GM13977 (cell line): ENCODE data around the gene GIPC2.
"Not testable (repeated sequence)": the region's sequence is repeated elsewhere in the genome, so short reads cannot be mapped to it uniquely, and the experiment has no call there.

ENCODE experiments used
- DNase-seq: peaks from one replicate; pipeline ENCODE4 v3.0.0; 2012; ENCODE audit warnings: low spot score
- in situ Hi-C: fragments of 300-500 bp; cut with MboI; formaldehyde crosslinking; loops from one replicate; pipeline ENCODE4 v1.12.0; 2022; ENCODE audit warnings: low sequenced_read_pairs, low pct_unique_long_range_greater_than_20kb, mixed read lengths, inconsistent platforms; ENCODE audit not compliant: unreplicated experiment
- TF ChIP-seq, protein P1 (sequence below): IDR thresholded peaks from 2 replicates; pipeline ENCODE4 v1.5.1; 2012; ENCODE audit warnings: mild to moderate bottlenecking, control low read depth; ENCODE audit not compliant: insufficient read depth; ENCODE audit errors: extremely low read depth, missing control alignments

Gene GIPC2

DNA sequence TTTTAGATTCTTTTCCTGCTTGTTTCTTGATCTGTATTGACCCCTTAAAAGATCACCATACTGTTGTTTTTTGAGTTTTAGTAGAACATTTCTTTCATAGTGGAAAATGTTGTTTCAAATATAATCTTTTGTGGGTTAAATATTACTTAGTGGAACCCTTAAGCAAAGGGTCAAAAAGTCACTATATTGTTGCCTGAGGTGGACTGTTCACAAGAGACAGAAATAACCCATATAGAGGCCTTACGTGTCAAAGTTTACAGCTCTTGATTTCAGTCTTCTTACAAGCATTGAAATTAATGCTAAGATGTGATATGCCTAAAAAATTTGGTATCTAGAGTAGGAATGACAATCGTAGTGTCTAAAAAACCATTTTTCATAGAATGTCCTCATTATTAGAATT is 34.7 kb upstream of the GIPC2 start:
- no peak for DNase-seq
- TF ChIP-seq, protein P1, sequence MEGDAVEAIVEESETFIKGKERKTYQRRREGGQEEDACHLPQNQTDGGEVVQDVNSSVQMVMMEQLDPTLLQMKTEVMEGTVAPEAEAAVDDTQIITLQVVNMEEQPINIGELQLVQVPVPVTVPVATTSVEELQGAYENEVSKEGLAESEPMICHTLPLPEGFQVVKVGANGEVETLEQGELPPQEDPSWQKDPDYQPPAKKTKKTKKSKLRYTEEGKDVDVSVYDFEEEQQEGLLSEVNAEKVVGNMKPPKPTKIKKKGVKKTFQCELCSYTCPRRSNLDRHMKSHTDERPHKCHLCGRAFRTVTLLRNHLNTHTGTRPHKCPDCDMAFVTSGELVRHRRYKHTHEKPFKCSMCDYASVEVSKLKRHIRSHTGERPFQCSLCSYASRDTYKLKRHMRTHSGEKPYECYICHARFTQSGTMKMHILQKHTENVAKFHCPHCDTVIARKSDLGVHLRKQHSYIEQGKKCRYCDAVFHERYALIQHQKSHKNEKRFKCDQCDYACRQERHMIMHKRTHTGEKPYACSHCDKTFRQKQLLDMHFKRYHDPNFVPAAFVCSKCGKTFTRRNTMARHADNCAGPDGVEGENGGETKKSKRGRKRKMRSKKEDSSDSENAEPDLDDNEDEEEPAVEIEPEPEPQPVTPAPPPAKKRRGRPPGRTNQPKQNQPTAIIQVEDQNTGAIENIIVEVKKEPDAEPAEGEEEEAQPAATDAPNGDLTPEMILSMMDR = no peak
- in situ Hi-C loops = no loop called here

DNA sequence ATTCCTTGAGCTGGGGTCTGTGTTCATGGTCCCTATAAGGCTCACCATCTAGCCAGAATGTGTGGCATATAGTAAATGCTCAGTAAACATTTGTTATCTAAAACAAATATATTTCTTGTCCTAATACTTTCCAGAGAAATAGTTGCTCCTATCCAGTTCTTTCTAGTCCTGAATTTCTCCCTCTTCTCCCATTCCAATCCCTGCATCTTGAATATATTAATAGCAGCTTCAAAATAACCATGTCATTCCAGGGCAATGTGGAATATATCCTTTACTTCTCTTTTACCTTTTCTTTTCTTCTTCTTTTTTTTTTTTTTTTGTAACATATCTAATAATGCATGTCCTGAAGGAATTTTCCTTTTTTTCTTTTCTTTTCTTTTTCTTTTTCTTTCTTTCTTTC is 30.6 kb upstream of the GIPC2 start:
- in situ Hi-C loops = no loop called here
- DNase-seq = no peak
- TF ChIP-seq, protein P1 = no peak

DNA sequence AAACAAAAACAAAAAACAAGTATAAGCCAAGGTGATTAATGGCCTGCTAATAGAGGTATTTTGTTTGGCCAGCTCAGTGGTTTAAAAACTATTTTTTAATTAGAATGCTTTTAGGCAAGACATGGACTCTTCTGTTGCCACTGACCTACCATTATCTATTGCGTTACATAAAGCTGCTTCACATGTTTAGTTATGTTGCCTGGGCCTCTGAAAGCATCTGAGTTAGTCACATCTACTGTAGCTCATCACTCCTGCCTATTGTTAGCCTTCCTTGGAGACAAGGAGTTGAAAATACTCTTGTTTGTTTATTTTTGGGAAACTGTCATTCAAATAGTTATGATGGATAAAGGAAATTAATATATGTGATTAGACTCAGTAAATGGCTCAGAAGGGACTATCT is 26.7 kb upstream of the GIPC2 start:
- TF ChIP-seq, protein P1 = no peak
- DNase-seq = no peak
- in situ Hi-C loops = no loop called here

DNA sequence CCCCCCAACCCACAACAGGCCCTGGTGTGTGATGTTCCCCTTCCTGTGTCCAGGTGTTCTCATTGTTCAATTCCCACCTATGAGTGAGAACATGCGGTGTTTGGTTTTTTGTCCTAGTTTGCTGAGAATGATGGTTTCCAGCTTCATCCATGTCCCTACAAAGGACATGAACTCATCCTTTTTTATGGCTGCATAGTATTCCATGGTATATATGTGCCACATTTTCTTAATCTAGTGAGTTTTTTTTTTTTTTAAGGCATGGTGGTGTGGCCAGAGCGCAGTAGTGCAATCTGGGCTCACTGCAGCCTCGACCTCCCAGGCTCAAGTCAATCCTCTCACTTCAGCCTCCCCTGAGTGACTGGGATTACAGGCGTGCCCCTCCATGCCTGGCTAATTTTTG is 24.6 kb upstream of the GIPC2 start:
- in situ Hi-C loops, DNase-seq: not testable (repeated sequence)

DNA sequence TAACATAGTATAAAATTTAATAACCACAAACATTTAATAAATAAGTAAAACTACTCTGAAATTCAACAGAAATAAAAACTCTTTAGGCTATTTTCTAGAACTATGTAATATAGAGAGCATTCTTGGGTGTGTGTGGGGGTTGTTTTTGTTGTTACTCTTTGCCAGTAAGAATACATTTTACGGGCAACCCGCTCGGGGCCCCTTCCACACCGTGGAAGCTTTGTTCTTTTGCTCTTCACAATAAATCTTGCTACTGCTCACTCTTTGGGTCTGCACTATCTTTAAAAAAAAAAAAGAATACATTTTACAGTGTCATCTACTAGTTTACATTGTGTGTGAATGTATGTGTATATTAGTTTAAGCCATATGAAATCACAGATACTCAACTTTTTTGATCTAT is 16.0 kb upstream of the GIPC2 start:
- TF ChIP-seq, protein P1 = no peak
- no peak for DNase-seq
- in situ Hi-C loops = no loop called here

DNA sequence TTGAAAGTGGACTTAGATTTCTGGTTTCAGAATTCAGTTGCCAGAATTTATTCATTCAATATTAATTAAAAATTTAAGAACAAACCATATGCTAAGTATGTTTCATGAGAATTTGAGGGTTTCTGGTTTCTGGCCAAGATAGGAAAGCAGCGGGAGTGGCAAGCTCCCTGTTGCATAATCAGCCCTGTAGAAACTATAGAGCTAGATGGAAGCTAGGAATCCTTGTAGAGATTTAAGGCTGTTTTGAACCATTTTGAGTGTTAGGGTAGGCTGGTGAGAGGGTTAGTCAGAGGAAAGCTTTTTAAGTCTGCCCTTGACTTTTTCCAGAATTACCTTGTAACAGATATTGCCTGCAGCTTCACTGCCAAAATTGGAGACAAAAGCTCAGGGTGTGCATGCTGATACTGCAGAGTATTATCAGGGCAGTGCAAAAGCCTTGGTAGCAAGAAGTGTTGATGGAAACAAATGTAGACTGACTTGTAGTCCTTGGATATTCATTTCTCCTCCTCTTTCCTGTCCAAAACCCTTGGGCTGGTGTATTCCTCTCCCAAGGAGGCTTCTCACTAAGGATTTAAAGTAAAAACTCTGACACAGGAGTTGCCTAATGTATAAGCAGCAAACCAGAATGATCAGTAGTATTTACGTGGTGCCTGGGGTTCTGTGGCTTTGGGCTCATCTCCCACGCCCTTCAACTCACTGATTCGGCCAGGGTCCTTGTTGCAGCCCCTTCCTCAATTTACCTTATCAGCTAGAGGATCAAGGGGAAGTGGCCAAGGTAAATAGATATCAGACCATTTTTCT is 12.6 kb upstream of the GIPC2 start:
- TF ChIP-seq, protein P1 = no peak
- in situ Hi-C loops = no loop called here
- DNase-seq = no peak

DNA sequence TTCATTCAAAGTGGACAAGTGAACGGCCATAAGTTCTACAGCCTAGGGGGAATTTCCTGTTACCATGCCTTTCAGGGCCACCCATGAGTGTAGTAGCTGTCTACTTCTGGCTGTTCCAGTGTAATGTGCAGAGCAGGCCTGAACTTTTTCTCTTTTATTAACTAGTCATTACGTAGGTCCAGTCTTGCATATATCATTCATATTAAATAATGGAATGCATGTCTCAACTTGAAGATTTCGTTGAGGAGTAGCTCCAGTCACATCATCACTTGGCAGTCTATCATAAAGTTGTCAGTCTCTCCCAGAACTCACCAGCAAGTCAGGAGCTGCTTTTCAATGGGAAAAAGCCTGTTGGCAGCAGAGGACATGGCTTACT is 12.0 kb upstream of the GIPC2 start:
- TF ChIP-seq, protein P1 = no peak
- DNase-seq = no peak
- in situ Hi-C loops = no loop called here
